ENCODE measurements around the gene NXN.
"Not testable (repeated sequence)": the region's sequence is repeated elsewhere in the genome, so short reads cannot be mapped to it uniquely, and the experiment has no call there.

The NXN gene

GRCh38 chr17:998111-998510 is 18.5 kb upstream of the NXN start:
- Mint-ChIP-seq H3K27ac (peak overlapping the region; percentile 93), H3K36me3 (peaks cover 11% of the 10 kb centered on the region), H3K27me3 (no peaks in the 10 kb centered on the region), H3K4me1 (peaks cover 25% of the 10 kb centered on the region), H3K4me3 (peak overlapping the region; percentile 98), H3K9me3 (no peaks in the 10 kb centered on the region)

GRCh38 chr17:996554-997344 is 17.2 kb upstream of the NXN start, which contains the start of gene TIMM22:
TIMM22 (plus strand) TSS chr17:997129; CDS start chr17:997143, 14 bp downstream.
- Mint-ChIP-seq H3K36me3 (peaks cover 8% of the 10 kb centered on the region), H3K4me1 (peaks cover 25% of the 10 kb centered on the region), H3K27me3 (no peaks in the 10 kb centered on the region), H3K9me3 (no peaks in the 10 kb centered on the region), H3K27ac (peak within 1 kb of the TSS; percentile 99), H3K4me3 (peak within 1 kb of the TSS; percentile 98)

GRCh38 chr17:995324-995723 is 15.7 kb upstream of the NXN start:
- not testable (repeated sequence) for H3K27ac Mint-ChIP-seq, H3K4me3 Mint-ChIP-seq, H3K27me3 Mint-ChIP-seq, H3K36me3 Mint-ChIP-seq, H3K9me3 Mint-ChIP-seq
- peaks cover 22% of the 10 kb centered on the region for H3K4me1 Mint-ChIP-seq

DNA sequence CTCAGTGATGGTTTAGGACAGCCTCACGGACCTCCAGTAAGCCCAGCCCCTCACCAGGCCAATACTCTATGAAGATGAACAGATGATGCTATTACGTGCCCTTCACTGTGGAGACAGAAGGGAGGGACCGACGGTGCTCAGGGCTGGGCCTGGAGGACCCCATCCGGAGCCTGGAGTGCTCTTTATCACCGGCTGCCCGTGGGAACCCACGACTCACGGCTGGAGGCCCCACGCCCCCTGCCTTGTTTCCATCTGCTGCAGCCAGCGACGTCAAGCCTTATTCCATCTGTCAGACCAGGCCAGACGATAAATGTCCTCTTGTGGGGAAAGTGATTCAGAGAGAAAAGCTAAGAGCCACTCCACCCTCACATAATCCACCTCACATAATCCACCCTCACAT is 13.4 kb upstream of the NXN start:
- Mint-ChIP-seq H3K27me3 (peaks cover under 1% of the 10 kb centered on the region), H3K27ac (no peak overlapping the region), H3K9me3 (no peaks in the 10 kb centered on the region), H3K4me3 (no peak overlapping the region), H3K36me3 (no peaks in the 10 kb centered on the region), H3K4me1 (peaks cover 3% of the 10 kb centered on the region)

- H3K9me3 Mint-ChIP-seq, result no peaks in the 10 kb centered on the region
- no peaks in the 10 kb centered on the region for H3K4me1 Mint-ChIP-seq
- H3K27ac Mint-ChIP-seq, result no peak overlapping the region
- H3K36me3 Mint-ChIP-seq, result no peaks in the 10 kb centered on the region
- no peak overlapping the region for H3K4me3 Mint-ChIP-seq
- peaks cover 2% of the 10 kb centered on the region for H3K27me3 Mint-ChIP-seq
Observed at GRCh38 chr17:988561-988960, 9.0 kb upstream of the NXN start.

DNA sequence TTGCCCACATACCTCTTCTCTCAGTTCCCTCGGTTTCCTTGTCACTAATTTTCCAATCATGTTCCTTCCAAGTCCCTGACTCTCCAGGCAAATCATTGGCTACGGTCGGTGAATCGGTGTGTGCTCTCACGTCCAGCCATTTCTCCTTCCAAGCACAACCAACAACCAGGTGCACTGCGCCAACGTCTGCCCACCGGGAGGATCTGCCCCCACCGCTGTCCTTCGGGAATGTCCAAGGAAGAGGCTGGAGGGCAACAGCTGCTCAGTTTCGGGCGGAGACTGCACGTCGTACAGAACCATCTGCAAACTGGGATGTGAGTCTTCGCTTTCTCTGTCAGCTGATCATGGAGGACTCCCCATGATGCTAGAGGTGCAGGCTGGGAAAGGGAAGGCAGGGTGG is 8.4 kb upstream of the NXN start:
- peaks cover 2% of the 10 kb centered on the region for H3K27me3 Mint-ChIP-seq
- H3K36me3 Mint-ChIP-seq, result no peaks in the 10 kb centered on the region
- H3K27ac Mint-ChIP-seq, result no peak overlapping the region
- no peak overlapping the region for H3K4me3 Mint-ChIP-seq
- no peaks in the 10 kb centered on the region for H3K4me1 Mint-ChIP-seq
- H3K9me3 Mint-ChIP-seq, result no peaks in the 10 kb centered on the region

DNA sequence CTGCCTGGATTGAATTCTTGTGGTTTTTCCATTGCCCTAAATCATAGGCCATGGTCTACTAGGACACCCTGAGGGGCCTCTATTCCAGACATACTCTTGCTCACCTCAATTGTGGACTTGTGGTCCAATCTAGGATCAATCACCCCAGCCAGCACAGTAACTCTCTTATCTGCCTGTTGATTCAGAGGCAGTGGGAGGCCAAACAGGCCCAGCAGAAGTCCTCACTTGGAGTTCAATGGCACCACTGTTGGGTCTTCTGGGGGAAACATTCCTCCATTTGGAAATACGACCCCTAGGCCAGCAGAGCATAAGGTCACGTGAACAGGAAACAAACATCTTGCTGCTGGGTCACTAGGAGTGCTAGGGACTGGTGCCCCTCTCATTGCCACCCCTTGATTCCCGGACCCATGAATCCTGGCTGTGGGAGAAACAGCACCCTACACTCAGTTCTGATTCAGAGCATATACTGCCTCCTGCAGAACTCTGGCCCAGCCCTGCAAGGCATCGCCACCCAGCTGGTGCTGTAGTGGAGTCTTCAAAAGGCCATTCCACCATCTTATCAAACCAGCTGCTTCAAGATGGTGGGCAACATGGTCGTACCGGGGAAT is 6.8 kb upstream of the NXN start:
- Mint-ChIP-seq H3K27me3 (peaks cover 2% of the 10 kb centered on the region), H3K27ac (no peak overlapping the region), H3K4me1 (no peaks in the 10 kb centered on the region), H3K9me3 (no peaks in the 10 kb centered on the region), H3K36me3 (no peaks in the 10 kb centered on the region), H3K4me3 (no peak overlapping the region)

GRCh38 chr17:983921-984320 is 4.3 kb upstream of the NXN start:
- no peak overlapping the region for H3K27ac Mint-ChIP-seq
- no peak overlapping the region for H3K4me3 Mint-ChIP-seq
- H3K4me1 Mint-ChIP-seq, result peaks cover 10% of the 10 kb centered on the region
- no peaks in the 10 kb centered on the region for H3K36me3 Mint-ChIP-seq
- H3K27me3 Mint-ChIP-seq, result peaks cover 2% of the 10 kb centered on the region
- H3K9me3 Mint-ChIP-seq, result no peaks in the 10 kb centered on the region

- peaks cover 15% of the 10 kb centered on the region for H3K4me1 Mint-ChIP-seq
- H3K4me3 Mint-ChIP-seq, result peak overlapping the region; percentile 75
- peaks cover 17% of the 10 kb centered on the region for H3K27me3 Mint-ChIP-seq
- no peaks in the 10 kb centered on the region for H3K9me3 Mint-ChIP-seq
- H3K27ac Mint-ChIP-seq, result peak overlapping the region; percentile 52
- H3K36me3 Mint-ChIP-seq, result no peaks in the 10 kb centered on the region
Observed at GRCh38 chr17:981292-981658, 1.7 kb upstream of the NXN start.

GRCh38 chr17:980406-981291 is 1.1 kb upstream of the NXN start:
- H3K27me3 Mint-ChIP-seq, result peaks cover 21% of the 10 kb centered on the region
- peak overlapping the region; percentile 75 for H3K4me3 Mint-ChIP-seq
- no peaks in the 10 kb centered on the region for H3K9me3 Mint-ChIP-seq
- peak overlapping the region; percentile 52 for H3K27ac Mint-ChIP-seq
- H3K36me3 Mint-ChIP-seq, result no peaks in the 10 kb centered on the region
- H3K4me1 Mint-ChIP-seq, result peaks cover 15% of the 10 kb centered on the region

DNA sequence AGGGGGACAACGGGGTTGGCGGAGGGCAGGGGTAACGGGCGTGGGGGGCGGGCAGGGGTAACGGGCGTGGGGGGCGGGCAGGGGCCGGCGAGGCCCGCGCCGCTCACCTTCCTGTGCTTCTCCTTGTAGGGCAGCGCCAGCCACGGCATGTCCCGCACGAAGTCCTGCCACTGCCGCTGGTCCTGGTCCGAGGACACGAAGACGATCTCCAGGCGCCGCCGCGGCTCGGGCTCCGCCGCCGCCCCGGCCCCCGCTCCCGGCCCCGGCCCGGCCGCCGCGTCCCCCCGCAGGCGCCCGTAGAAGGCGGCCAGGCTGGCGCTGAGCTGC is 401 bp downstream of the NXN start:
- Mint-ChIP-seq H3K9me3 (no peaks in the 10 kb centered on the region), H3K36me3 (no peaks in the 10 kb centered on the region), H3K4me1 (peaks cover 15% of the 10 kb centered on the region), H3K27me3 (peaks cover 27% of the 10 kb centered on the region), H3K27ac (no peak overlapping the region), H3K4me3 (no peak overlapping the region)

GRCh38 chr17:978103-979093 is 1.2 kb downstream of the NXN start:
- H3K4me3 Mint-ChIP-seq, result peak overlapping the region; percentile 82
- no peaks in the 10 kb centered on the region for H3K9me3 Mint-ChIP-seq
- H3K4me1 Mint-ChIP-seq, result peaks cover 15% of the 10 kb centered on the region
- no peaks in the 10 kb centered on the region for H3K36me3 Mint-ChIP-seq
- H3K27me3 Mint-ChIP-seq, result peaks cover 28% of the 10 kb centered on the region
- peak overlapping the region; percentile 60 for H3K27ac Mint-ChIP-seq

DNA sequence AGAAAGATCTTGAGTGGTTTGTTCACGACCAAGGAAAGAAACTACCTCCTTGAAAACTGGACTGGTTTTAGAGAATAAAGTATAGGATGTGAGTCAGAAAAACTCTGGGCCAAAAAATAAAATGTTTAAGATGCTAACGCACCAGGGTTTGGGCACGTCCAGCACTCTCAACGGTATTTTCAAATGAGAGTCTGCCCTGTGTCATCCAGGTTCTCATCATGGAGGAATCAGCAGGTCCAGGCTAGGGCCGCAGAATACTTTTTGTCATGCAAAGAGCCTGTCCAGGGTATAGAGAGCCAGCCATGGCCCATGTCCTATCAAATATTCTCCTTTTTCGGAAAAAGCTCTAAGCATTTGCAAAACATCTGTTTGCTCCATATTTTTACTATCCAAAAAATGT is 2.4 kb downstream of the NXN start:
- Mint-ChIP-seq H3K36me3 (no peaks in the 10 kb centered on the region), H3K4me3 (no peak overlapping the region), H3K9me3 (no peaks in the 10 kb centered on the region), H3K27ac (no peak overlapping the region), H3K27me3 (peaks cover 31% of the 10 kb centered on the region), H3K4me1 (peaks cover 15% of the 10 kb centered on the region)

DNA sequence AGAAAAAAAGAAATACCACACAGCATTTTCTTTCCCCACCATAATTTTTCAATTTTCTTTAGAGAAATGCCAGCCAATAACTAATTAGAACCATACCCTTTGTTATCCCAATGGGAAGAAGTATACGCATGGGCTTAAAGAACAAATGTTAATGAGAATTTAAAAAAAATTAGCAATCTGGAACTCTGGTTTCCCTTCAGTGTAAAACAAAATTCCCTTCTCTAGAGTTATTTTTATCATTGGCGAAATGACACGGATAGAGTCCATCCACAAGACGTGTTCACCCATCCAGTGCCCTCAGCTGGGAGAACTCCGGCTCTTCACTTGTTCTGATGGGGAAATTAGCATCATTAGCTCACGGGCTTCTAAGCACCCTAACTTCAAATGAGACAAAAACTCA is 3.3 kb downstream of the NXN start:
- Mint-ChIP-seq H3K36me3 (no peaks in the 10 kb centered on the region), H3K4me1 (peaks cover 15% of the 10 kb centered on the region), H3K27me3 (peaks cover 31% of the 10 kb centered on the region), H3K27ac (no peak overlapping the region), H3K4me3 (no peak overlapping the region), H3K9me3 (no peaks in the 10 kb centered on the region)

GRCh38 chr17:975371-975915 is 4.1 kb downstream of the NXN start:
- Mint-ChIP-seq H3K4me3 (no peak overlapping the region), H3K4me1 (peaks cover 8% of the 10 kb centered on the region), H3K27ac (no peak overlapping the region), H3K9me3 (no peaks in the 10 kb centered on the region), H3K36me3 (no peaks in the 10 kb centered on the region), H3K27me3 (peaks cover 34% of the 10 kb centered on the region)
